GM19025 (cell line): ENCODE measurements around the gene NFIB.

Experiments
- ATAC-seq: cut with Tn5 transposase; IDR thresholded peaks from one replicate; pipeline ENCODE4 v1.9.1; 2021; ENCODE audit warnings: mild to moderate bottlenecking, low read depth, moderate library complexity; ENCODE audit not compliant: unreplicated experiment

NFIB gene

GRCh38 chr9:14198047-14198840 is 115.7 kb downstream of the NFIB start:
- ATAC-seq: no peak

- ATAC-seq: no peak
Observed at GRCh38 chr9:14197325-14197858, 116.5 kb downstream of the NFIB start.

GRCh38 chr9:14193328-14193990 is 120.5 kb downstream of the NFIB start:
- ATAC-seq: no peak

- ATAC-seq: no peak
Observed at GRCh38 chr9:14192556-14192955, 121.4 kb downstream of the NFIB start.

GRCh38 chr9:14191512-14191911 is 122.4 kb downstream of the NFIB start:
- no peak for ATAC-seq

GRCh38 chr9:14190240-14190639 is 123.7 kb downstream of the NFIB start:
- ATAC-seq: no peak

GRCh38 chr9:14189578-14189977 is 124.4 kb downstream of the NFIB start:
- no peak for ATAC-seq

DNA sequence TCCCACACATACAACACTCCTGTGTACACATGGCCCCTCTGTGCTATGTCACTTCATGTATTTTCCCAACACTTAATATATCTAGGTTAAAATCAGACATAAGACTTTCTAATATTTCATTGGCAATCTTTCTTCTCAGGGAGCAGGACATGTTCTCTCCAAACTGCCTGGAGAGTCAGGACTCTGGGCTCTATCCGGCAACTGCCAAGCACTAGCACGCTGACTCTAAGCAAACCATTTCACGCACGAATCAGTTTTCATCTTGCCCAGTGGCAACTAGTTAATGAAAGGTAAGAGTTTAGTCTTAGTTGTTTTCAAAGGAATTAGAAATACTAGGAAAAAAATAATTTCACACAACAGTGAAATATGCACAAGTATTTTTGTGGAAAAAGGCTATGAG is 124.8 kb downstream of the NFIB start:
- ATAC-seq: no peak

- ATAC-seq: no peak
Observed at GRCh38 chr9:14188538-14188937, 125.4 kb downstream of the NFIB start.

DNA sequence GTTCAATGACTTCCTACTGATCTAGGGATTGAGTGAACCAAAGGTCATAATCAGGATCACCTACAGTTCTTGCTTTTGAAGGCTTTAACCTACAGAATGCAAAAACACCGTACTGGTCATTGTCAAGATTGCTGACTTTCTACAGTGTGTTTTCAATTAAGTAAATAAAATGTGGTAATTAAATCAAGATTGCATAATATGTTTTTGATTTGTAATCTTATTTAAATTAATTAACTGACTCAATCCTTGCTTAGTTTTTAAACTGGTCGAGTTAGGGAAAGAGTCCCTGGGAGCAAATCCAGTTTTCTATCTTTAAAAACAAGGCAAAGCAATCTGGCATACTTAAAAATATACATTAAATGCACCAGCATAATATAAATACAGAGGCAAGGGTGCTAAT is 125.9 kb downstream of the NFIB start:
- ATAC-seq: no peak

GRCh38 chr9:14186096-14186495 is 127.8 kb downstream of the NFIB start:
- ATAC-seq: no peak

DNA sequence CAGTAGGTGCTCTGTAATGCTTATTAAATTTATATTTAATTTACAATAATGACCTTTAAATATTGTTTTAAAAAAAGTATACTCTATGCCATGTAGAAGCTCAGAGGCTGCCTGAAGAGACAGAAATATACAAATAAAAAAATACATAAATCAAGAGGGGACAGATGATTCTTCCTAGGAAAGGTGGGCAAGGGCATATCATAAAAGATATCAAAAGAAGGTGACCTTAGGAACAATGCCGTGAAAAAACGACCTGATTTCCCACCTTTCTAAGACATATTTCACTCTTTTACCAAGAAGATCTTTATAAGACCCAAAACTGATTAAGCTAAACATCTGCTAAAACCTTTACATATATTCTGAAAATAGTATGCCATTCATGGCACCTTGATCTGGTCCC is 128.9 kb downstream of the NFIB start:
- no peak for ATAC-seq

GRCh38 chr9:14183001-14183400 is 130.9 kb downstream of the NFIB start:
- ATAC-seq: no peak

GRCh38 chr9:14180960-14181537 is 132.9 kb downstream of the NFIB start:
- no peak for ATAC-seq

- no peak for ATAC-seq
Observed at GRCh38 chr9:14180093-14180959, 133.6 kb downstream of the NFIB start.

DNA sequence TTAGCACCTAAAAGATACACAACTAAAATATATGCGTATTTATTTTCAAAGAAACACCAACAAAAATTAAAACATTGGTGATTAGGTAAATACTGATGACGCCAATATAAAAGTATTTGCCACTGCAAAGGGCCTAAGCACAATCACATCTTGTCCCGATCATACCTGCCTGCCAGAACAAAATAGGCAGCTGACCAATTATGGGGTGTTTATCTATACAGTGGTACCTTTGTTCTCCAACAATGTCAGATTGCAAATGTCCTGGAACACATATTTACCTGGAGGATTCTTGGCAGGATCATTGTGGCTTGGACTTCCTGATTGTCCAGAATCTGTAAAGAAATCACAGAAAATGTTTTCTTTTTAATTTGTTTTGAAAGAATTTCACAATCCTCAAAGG is 134.5 kb downstream of the NFIB start:
- ATAC-seq: no peak

GRCh38 chr9:14175778-14176177 is 138.2 kb downstream of the NFIB start:
- no peak for ATAC-seq

DNA sequence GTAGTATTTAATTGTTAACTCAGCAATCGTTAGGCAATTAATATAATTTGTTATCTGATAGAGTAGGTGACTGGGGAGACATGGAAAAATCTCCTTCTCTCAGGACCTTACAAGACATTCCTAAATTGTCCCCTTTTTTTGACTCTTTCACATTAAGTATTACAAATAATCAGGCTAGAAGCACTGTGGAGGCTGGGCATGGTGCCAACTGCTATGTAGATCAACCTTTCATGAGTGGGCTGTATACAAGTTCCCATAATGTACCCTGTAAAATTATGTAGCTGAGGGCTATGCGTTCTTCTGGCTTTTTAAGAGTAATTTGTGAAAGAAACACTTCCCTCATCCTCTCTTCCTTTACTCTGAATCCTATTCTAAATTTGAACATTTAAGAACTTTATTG is 140.2 kb downstream of the NFIB start:
- no peak for ATAC-seq

DNA sequence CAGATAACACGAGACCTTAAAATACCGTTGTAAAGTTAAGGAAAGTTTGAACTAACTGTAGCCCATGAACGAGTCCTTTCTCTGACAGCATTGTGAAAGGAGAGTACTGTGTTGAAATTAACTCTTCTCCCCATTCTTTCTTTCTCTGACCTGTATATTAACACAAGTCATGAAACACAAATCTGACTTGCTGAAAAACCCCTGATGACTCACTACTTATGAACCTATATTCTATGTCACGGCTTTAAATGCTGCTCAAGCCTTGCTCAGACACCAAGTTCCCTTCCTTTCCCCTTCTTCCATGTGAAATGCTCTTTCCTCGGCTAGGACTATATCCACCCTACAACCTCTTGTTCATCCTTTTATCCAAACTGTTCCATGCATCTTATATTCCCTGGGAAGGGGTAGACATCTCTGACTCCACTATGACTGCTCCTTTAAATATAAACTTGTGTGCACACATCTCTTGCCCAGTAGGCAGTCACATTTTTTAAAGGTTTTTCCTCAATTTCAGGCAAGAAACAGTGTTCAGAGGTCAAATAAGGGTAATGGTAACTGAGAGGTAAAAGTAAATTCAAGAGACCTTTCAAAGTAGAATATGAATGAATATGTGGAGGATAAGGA is 142.9 kb downstream of the NFIB start:
- ATAC-seq: peak; percentile 80

DNA sequence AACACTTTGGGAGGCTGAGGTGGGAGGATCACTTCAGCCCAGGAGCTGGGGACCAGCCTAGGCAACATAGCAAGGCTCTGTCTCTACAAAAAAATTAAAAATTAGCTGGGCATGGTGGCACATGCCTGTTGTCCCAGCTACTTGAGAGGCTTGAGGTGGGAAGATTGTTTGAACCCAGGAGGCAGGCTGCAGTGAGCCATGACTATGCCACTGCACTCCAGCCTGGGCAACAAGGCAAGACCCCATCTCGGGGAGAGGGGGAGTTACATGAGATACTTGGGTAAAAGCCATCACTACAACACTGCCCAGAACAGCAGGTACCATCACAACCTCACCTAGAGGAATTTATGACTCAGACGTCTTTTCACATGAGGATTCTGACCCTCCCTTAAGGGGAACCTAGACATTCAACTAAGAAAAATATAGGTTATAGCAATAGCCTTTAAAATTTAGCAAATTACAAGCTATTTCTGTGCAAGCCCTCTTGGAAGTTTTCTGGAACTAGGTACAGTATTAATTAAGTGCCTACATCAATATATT is 143.5 kb downstream of the NFIB start:
- no peak for ATAC-seq
